K562 (cell line): ENCODE data around the gene MRPL3. TPM values are rescaled to one million over a fixed set of nuclear protein-coding genes. Genes with fewer than 3 reads are reported as not detected.

Experiments
- ATAC-seq: fragments of 200-7000 bp; cut with Tn5 transposase; 3 replicates; pipeline ENCODE4 v1.9.1; 2020; ENCODE audit warnings: moderate library complexity
- BruUV-seq: library from RNA; stranded (reverse); fragments of 400-500 nt; replicated peaks from 2 replicates; lab custom pipeline; 2021; lab: Mats Ljungman, UMichigan
- CTCF ChIA-PET: fragments of 300-600 bp; formaldehyde crosslinking; extraction: SDS; loops from one replicate; lab custom pipeline; 2021; ENCODE audit warnings: low intra/inter-chr PET ratio; lab: Yijun Ruan, JAX
- POLR2A ChIA-PET: fragments of 300-600, 350-650 bp; sonication (Branson Sonifier 250); formaldehyde crosslinking; extraction: SDS; loops from one replicate; lab custom pipeline; 2021; ENCODE audit warnings: antibody characterized with exemption, inconsistent platforms; lab: Yijun Ruan, JAX
- DNase-seq, 4 experiments: peaks; one replicate each; pipeline versions ENCODE4 v3.0.0 to v3.0.0-alpha.2; 2011 to 2018; ENCODE audit warnings: low spot score in 3 of 4, mixed read lengths in 3 of 4; ENCODE audit errors: extremely low read depth in 1 of 4
- FAIRE-seq: peaks from 2 replicates; lab custom pipeline; 2011; peaks lifted over from hg19 to GRCh38; lab: Jason Lieb, UNC
- H2AFZ ChIP-seq: 2 replicates; pipeline ENCODE4 v1.6.0; 2011; ENCODE audit warnings: low read depth, low read length, control low read depth, inconsistent platforms
- H3K27ac ChIP-seq: fragments of 200-600 bp; 3 replicates; pipeline ENCODE4 v1.8.0; 2011; ENCODE audit warnings: low read depth, mild to moderate bottlenecking, control low read depth, inconsistent platforms, low read length, moderate library complexity, mixed read lengths; ENCODE audit errors: extremely low read depth
- H3K27me3 ChIP-seq, 2 experiments: fragments of 300-600 bp in 1 of 2; 2 replicates in 1 of 2; 3 replicates in 1 of 2; pipeline versions ENCODE4 v1.6.0 to v1.8.0; 2011; ENCODE audit warnings: inconsistent platforms in 2 of 2, low read length in 2 of 2, mild to moderate bottlenecking in 1 of 2, mixed read lengths in 1 of 2, moderate library complexity in 1 of 2; ENCODE audit not compliant: control insufficient read depth in 2 of 2, insufficient read depth in 2 of 2
- H3K36me3 ChIP-seq: fragments of 300-600 bp; 3 replicates; pipeline ENCODE4 v1.8.0; 2011; ENCODE audit warnings: mild to moderate bottlenecking, low read length, inconsistent platforms; ENCODE audit not compliant: control insufficient read depth, insufficient read depth
- H3K4me1 ChIP-seq, 2 experiments: fragments of 200-600 bp in 1 of 2; replicated peaks in 1 of 2; 2 replicates in 1 of 2; 3 replicates in 1 of 2; pipeline versions ENCODE4 v1.5.1 to v1.8.0; 2011; ENCODE audit warnings: inconsistent platforms in 2 of 2, low read length in 2 of 2, mild to moderate bottlenecking in 1 of 2, mixed read lengths in 1 of 2, moderate library complexity in 1 of 2; ENCODE audit not compliant: control insufficient read depth in 2 of 2, insufficient read depth in 2 of 2
- H3K4me2 ChIP-seq: 2 replicates; pipeline ENCODE4 v1.6.1; 2011; ENCODE audit warnings: low read length, control low read depth, inconsistent platforms, mixed read lengths; ENCODE audit not compliant: insufficient read depth
- H3K4me3 ChIP-seq: fragments of 200-600 bp; sonication (generic), shearing (Covaris generic); 2 replicates; pipeline ENCODE4 v1.5.1; 2016; ENCODE audit warnings: control low read depth, inconsistent platforms
- H3K79me2 ChIP-seq: fragments of 200-600 bp; 3 replicates; pipeline ENCODE4 v1.8.0; 2011; ENCODE audit warnings: low read length, inconsistent platforms; ENCODE audit not compliant: control insufficient read depth, insufficient read depth
- H3K9ac ChIP-seq, 2 experiments: 2 replicates each; pipeline versions ENCODE4 v1.6.0 to v1.6.1; 2011; ENCODE audit warnings: low read depth in 2 of 2, low read length in 2 of 2, control low read depth in 1 of 2, inconsistent platforms in 1 of 2, mild to moderate bottlenecking in 1 of 2, mixed read lengths in 1 of 2; ENCODE audit not compliant: insufficient read depth in 1 of 2
- H3K9me1 ChIP-seq: one replicate; pipeline ENCODE4 v1.6.0; 2011; ENCODE audit warnings: inconsistent platforms, mild to moderate bottlenecking, low read length, moderate library complexity; ENCODE audit not compliant: control insufficient read depth, insufficient read depth
- H3K9me3 ChIP-seq: replicated peaks from 2 replicates; pipeline ENCODE4 v1.5.1; 2011; ENCODE audit warnings: low read depth, low read length, inconsistent platforms; ENCODE audit not compliant: control insufficient read depth, insufficient read depth
- H4K20me1 ChIP-seq: replicated peaks from 2 replicates; pipeline ENCODE4 v1.6.1; 2011; ENCODE audit warnings: low read length, inconsistent platforms, mixed read lengths; ENCODE audit not compliant: control insufficient read depth, insufficient read depth
- DMBX1 ChIP-seq: fragments of 250-450 bp; sonication (Bioruptor Pico); IDR thresholded peaks from 2 replicates; pipeline ENCODE4 v1.8.0; 2022; ENCODE audit warnings: inconsistent platforms, mild to moderate bottlenecking, moderate library complexity, borderline replicate concordance
- EZH2 ChIP-seq: IDR thresholded peaks from 2 replicates; pipeline ENCODE4 v1.6.1; 2012; ENCODE audit warnings: low read depth, mild to moderate bottlenecking, inconsistent platforms, low read length, borderline replicate concordance
- GATAD2A ChIP-seq: fragments of 450-650 bp; IDR thresholded peaks from 2 replicates; pipeline ENCODE4 v1.6.1; 2017
- JUNB ChIP-seq: fragments of 450-650 bp; formaldehyde crosslinking; conservative IDR thresholded peaks from 2 replicates; pipeline ENCODE4 v1.4.0; 2020; ENCODE audit warnings: mild to moderate bottlenecking
- KLF13 ChIP-seq: fragments of 450-650 bp; IDR thresholded peaks from 2 replicates; pipeline ENCODE4 v1.6.1; 2016; ENCODE audit warnings: missing genetic modification characterization, low read depth, mild to moderate bottlenecking, missing compliant biosample characterization, moderate library complexity, borderline replicate concordance
- PBX2 ChIP-seq, 2 experiments: IDR thresholded peaks in 1 of 2; conservative IDR thresholded peaks in 1 of 2; 2 replicates each; pipeline ENCODE4 v1.6.1; 2016; ENCODE audit warnings: low read depth in 2 of 2, mild to moderate bottlenecking in 1 of 2, missing compliant biosample characterization in 1 of 2, missing genetic modification characterization in 1 of 2, moderate library complexity in 1 of 2
- TAF9B ChIP-seq: fragments of 450-650 bp; IDR thresholded peaks from 2 replicates; pipeline ENCODE4 v1.6.1; 2018; ENCODE audit warnings: mild to moderate bottlenecking; ENCODE audit not compliant: partially characterized antibody
- ZNF347 ChIP-seq: fragments of 450-650 bp; formaldehyde crosslinking; IDR thresholded peaks from 2 replicates; pipeline ENCODE4 v1.4.0; 2020; ENCODE audit warnings: low read depth, mild to moderate bottlenecking, moderate library complexity
- ZNF384 ChIP-seq: IDR thresholded peaks from 2 replicates; pipeline ENCODE4 v1.6.1; 2012; ENCODE audit warnings: low read depth, low read length, improper control_type of control experiment
- ZNF444 ChIP-seq: fragments of 250-450 bp; sonication (Bioruptor Pico); IDR thresholded peaks from 2 replicates; pipeline ENCODE4 v1.4.0; 2020; ENCODE audit warnings: mild to moderate bottlenecking, moderate library complexity
- WGBS: fragments of 100-300 bp; shearing (Covaris generic); methylation state at CpG from one replicate; pipeline ENCODE4 v1.1.6; 2016; ENCODE audit warnings: low coverage, mixed read lengths; ENCODE audit not compliant: insufficient coverage; ENCODE audit errors: missing lambda C conversion rate; 5-methylcytosine and 5-hydroxymethylcytosine counted together
- in situ Hi-C: fragments of 300-500 bp; cut with MboI; formaldehyde crosslinking; loops from 4 replicates; pipeline ENCODE4 v1.15.0; 2018; ENCODE audit warnings: inconsistent platforms, mixed read lengths
- intact Hi-C: fragments of 100-400 bp; cut with micrococcal nuclease; formaldehyde crosslinking; loops from 2 replicates; pipeline ENCODE4 v1.14.2; 2022
- polyA plus RNA-seq, 8 experiments: library from polyadenylated mRNA; depleted of rRNA in 4 of 8; stranded (reverse) in 5 of 8; unstranded in 3 of 8; fragments of >200 nt; fragmentation: Nextera tagmentation in 2 of 8; fragmentation: Illumina TruSeq in 1 of 8; extraction: Ambion mirVana in 2 of 8; extraction: Trizol in 1 of 8; gene quantifications; 2 replicates each; pipeline versions ENCODE4 v1.2.1 to v1.2.3, GENCODE V29; 2011 to 2014; ENCODE audit warnings: inconsistent platforms in 1 of 8, missing spikeins in 1 of 8
- total RNA-seq, 7 experiments: library from RNA; depleted of rRNA in 6 of 7; stranded (reverse); fragments of >200 nt in 6 of 7; fragmentation: Illumina TruSeq in 2 of 7; extraction: Trizol in 2 of 7; gene quantifications; 2 replicates each; pipeline versions ENCODE4 v1.2.1 to v1.2.3, GENCODE V29; 2011 to 2021; ENCODE audit warnings: low replicate concordance in 1 of 7
- TF ChIP-seq, protein P1 (sequence below): sonication (generic); formaldehyde crosslinking; IDR thresholded peaks from 2 replicates; pipeline ENCODE4 v1.8.1; 2022; ENCODE audit warnings: missing genetic modification reagents
- TF ChIP-seq, protein P2 (sequence below): fragments of 450-650 bp; IDR thresholded peaks from 2 replicates; pipeline ENCODE4 v1.7.1; 2018; ENCODE audit warnings: mild to moderate bottlenecking, low read depth; ENCODE audit not compliant: partially characterized antibody
- TF ChIP-seq, protein P3 (sequence below): fragments of 250-450 bp; sonication (Bioruptor Pico); IDR thresholded peaks from 2 replicates; pipeline ENCODE4 v1.4.0; 2020; ENCODE audit warnings: borderline replicate concordance

The MRPL3 gene
- total and polyA plus RNA-seq, 9 of the 15 experiments (the other 6 are each of a cell fraction or from before 2014, with no cell fraction given), result 81.7 to 340 (median 190) TPM

GRCh38 chr3:131444180-131444579, 58.6 kb downstream of the MRPL3 start (continued):
- no peak for TF ChIP-seq GATAD2A
- TF ChIP-seq DMBX1 (CRISPR knock-in tag), result no peak
- TF ChIP-seq, protein P1, sequence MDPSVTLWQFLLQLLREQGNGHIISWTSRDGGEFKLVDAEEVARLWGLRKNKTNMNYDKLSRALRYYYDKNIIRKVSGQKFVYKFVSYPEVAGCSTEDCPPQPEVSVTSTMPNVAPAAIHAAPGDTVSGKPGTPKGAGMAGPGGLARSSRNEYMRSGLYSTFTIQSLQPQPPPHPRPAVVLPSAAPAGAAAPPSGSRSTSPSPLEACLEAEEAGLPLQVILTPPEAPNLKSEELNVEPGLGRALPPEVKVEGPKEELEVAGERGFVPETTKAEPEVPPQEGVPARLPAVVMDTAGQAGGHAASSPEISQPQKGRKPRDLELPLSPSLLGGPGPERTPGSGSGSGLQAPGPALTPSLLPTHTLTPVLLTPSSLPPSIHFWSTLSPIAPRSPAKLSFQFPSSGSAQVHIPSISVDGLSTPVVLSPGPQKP (CRISPR knock-in tag), result no peak
- TF ChIP-seq ZNF384, result no peak
- no peak for TF ChIP-seq EZH2
- TF ChIP-seq, protein P2, sequence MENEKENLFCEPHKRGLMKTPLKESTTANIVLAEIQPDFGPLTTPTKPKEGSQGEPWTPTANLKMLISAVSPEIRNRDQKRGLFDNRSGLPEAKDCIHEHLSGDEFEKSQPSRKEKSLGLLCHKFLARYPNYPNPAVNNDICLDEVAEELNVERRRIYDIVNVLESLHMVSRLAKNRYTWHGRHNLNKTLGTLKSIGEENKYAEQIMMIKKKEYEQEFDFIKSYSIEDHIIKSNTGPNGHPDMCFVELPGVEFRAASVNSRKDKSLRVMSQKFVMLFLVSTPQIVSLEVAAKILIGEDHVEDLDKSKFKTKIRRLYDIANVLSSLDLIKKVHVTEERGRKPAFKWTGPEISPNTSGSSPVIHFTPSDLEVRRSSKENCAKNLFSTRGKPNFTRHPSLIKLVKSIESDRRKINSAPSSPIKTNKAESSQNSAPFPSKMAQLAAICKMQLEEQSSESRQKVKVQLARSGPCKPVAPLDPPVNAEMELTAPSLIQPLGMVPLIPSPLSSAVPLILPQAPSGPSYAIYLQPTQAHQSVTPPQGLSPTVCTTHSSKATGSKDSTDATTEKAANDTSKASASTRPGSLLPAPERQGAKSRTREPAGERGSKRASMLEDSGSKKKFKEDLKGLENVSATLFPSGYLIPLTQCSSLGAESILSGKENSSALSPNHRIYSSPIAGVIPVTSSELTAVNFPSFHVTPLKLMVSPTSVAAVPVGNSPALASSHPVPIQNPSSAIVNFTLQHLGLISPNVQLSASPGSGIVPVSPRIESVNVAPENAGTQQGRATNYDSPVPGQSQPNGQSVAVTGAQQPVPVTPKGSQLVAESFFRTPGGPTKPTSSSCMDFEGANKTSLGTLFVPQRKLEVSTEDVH, result no peak
- TF ChIP-seq ZNF347 (CRISPR knock-in tag), result no peak

GRCh38 chr3:131439084-131439483, 63.7 kb downstream of the MRPL3 start:
- H3K9ac ChIP-seq, result no peak overlapping the region
- POLR2A ChIA-PET, result no interaction called here
- FAIRE-seq, result no peak
- TF ChIP-seq, protein P3, sequence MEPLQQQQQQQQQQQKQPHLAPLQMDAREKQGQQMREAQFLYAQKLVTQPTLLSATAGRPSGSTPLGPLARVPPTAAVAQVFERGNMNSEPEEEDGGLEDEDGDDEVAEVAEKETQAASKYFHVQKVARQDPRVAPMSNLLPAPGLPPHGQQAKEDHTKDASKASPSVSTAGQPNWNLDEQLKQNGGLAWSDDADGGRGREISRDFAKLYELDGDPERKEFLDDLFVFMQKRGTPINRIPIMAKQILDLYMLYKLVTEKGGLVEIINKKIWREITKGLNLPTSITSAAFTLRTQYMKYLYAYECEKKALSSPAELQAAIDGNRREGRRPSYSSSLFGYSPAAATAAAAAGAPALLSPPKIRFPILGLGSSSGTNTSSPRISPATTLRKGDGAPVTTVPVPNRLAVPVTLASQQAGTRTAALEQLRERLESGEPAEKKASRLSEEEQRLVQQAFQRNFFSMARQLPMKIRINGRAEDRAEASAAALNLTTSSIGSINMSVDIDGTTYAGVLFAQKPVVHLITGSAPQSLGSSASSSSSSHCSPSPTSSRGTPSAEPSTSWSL (CRISPR knock-in tag), result no peak
- TF ChIP-seq ZNF444 (CRISPR knock-in tag), result no peak
- no peak for TF ChIP-seq PBX2 (CRISPR knock-in tag; IDR thresholded peaks at IDR 0.05; ENCODE audit: low read depth)
- no peak for TF ChIP-seq PBX2 (tag; conservative IDR thresholded peaks at IDR 0.05; ENCODE audit: low read depth)
- no peak for TF ChIP-seq TAF9B
- TF ChIP-seq KLF13 (tag), result no peak
- TF ChIP-seq JUNB (CRISPR knock-in tag), result no peak

More at GRCh38 chr3:131439084-131439483, 63.7 kb downstream of the MRPL3 start:
- BruUV-seq, result no TSS peak
- no peaks in the 10 kb centered on the region for H3K9me1 ChIP-seq
- ATAC-seq (no peak), DNase-seq (no peak)
- H3K4me1 ChIP-seq, result no peaks in the 10 kb centered on the region
- WGBS, result 0% methylated on average over 1 of the region's 1 CpG
- no peaks in the 10 kb centered on the region for H3K36me3 ChIP-seq
- no peak overlapping the region for H3K4me2 ChIP-seq
- no peaks in the 10 kb centered on the region for H3K9me3 ChIP-seq
- H3K79me2 ChIP-seq, result no peaks in the 10 kb centered on the region
- no peaks in the 10 kb centered on the region for H3K27me3 ChIP-seq
- no peak overlapping the region for H3K4me3 ChIP-seq
- CTCF ChIA-PET, result no interaction called here
- in situ Hi-C loops, result no loop called here
- intact Hi-C loops, result no loop called here
- no peak overlapping the region for H2AFZ ChIP-seq
- no peak overlapping the region for H3K27ac ChIP-seq
- H4K20me1 ChIP-seq, result no peaks in the 10 kb centered on the region
